ENCODE data around the gene ATAD5.

DNA sequence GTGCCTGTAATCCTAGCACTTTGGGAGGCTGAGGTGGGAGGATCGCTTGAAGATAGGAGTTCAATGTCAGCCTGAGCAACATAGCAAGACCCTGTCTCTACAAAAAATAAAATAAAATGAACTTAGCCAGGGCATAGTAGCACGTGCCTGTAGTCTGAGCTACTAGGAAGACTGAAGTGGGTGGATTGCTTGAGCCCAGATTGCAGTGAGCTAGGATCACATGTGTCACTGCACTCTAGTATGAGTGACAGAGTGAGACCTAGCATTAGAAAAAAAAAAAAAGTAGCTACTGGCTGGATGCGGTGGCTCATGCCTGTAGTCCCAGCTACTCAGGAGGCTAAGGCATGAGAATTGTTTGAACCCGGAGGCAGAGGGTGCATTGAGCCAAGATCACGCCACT is 96.0 kb downstream of the ATAD5 start:
- TF ChIP-seq, protein P1, sequence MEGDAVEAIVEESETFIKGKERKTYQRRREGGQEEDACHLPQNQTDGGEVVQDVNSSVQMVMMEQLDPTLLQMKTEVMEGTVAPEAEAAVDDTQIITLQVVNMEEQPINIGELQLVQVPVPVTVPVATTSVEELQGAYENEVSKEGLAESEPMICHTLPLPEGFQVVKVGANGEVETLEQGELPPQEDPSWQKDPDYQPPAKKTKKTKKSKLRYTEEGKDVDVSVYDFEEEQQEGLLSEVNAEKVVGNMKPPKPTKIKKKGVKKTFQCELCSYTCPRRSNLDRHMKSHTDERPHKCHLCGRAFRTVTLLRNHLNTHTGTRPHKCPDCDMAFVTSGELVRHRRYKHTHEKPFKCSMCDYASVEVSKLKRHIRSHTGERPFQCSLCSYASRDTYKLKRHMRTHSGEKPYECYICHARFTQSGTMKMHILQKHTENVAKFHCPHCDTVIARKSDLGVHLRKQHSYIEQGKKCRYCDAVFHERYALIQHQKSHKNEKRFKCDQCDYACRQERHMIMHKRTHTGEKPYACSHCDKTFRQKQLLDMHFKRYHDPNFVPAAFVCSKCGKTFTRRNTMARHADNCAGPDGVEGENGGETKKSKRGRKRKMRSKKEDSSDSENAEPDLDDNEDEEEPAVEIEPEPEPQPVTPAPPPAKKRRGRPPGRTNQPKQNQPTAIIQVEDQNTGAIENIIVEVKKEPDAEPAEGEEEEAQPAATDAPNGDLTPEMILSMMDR (IDR thresholded peaks at IDR 0.05; ENCODE audit: poor library complexity, severe bottlenecking): no peak
- TF ChIP-seq TAF1 (IDR thresholded peaks at IDR 0.05; ENCODE audit: low read depth) (no peak), EZH2 (IDR thresholded peaks at IDR 0.05; ENCODE audit: borderline replicate concordance, insufficient read depth, low read length, poor library complexity, severe bottlenecking) (no peak), SMC3 (conservative IDR thresholded peaks at IDR 0.05; ENCODE audit: poor library complexity) (no peak), POLR2AphosphoS5 (IDR thresholded peaks at IDR 0.05) (no peak), RAD21 (conservative IDR thresholded peaks at IDR 0.05) (no peak), REST (IDR thresholded peaks at IDR 0.05; ENCODE audit: borderline replicate concordance) (no peak), EP300 (conservative IDR thresholded peaks at IDR 0.05; ENCODE audit: poor library complexity, severe bottlenecking) (no peak), MXI1 (conservative IDR thresholded peaks at IDR 0.05; ENCODE audit: poor library complexity, severe bottlenecking) (no peak)

All from neural cell (in vitro differentiated cells).